Neuronal stem cell (in vitro differentiated cells): ENCODE measurements around the gene CC2D1A.

Experiments used
- DNase-seq: peaks from one replicate; pipeline ENCODE4 v3.0.0-alpha.2; 2013; ENCODE audit warnings: low spot score
- H2AFZ ChIP-seq: one replicate; pipeline ENCODE4 v1.6.1; 2013; ENCODE audit warnings: mild to moderate bottlenecking, low read length, inconsistent platforms
- H2AK5ac ChIP-seq: 2 replicates; pipeline ENCODE4 v1.6.1; 2013; ENCODE audit warnings: low read depth, mild to moderate bottlenecking, inconsistent platforms, low read length, moderate library complexity, mixed read lengths
- H2BK120ac ChIP-seq: 2 replicates; pipeline ENCODE4 v1.6.1; 2013; ENCODE audit warnings: low read depth, mild to moderate bottlenecking, inconsistent platforms, low read length, moderate library complexity, mixed read lengths
- H2BK12ac ChIP-seq: one replicate; pipeline ENCODE4 v1.6.1; 2013; ENCODE audit warnings: low read length, inconsistent platforms
- H2BK15ac ChIP-seq: 2 replicates; pipeline ENCODE4 v1.6.1; 2013; ENCODE audit warnings: mild to moderate bottlenecking, low read length, inconsistent platforms, mixed read lengths
- H2BK5ac ChIP-seq: one replicate; pipeline ENCODE4 v1.6.1; 2013; ENCODE audit warnings: inconsistent platforms, mild to moderate bottlenecking, low read length, moderate library complexity
- H3K14ac ChIP-seq: one replicate; pipeline ENCODE4 v1.6.1; 2013; ENCODE audit warnings: low read length, inconsistent platforms
- H3K18ac ChIP-seq: 2 replicates; pipeline ENCODE4 v1.6.1; 2013; ENCODE audit warnings: low read length, inconsistent platforms
- H3K23ac ChIP-seq: 2 replicates; pipeline ENCODE4 v1.6.1; 2013; ENCODE audit warnings: low read depth, mild to moderate bottlenecking, mixed read lengths, low read length, inconsistent platforms; ENCODE audit not compliant: poor library complexity
- H3K27ac ChIP-seq: replicated peaks from 3 replicates; pipeline ENCODE4 v1.5.1; 2013; ENCODE audit warnings: low read length, inconsistent platforms
- H3K27me3 ChIP-seq, 3 experiments: 2 replicates each; pipeline ENCODE4 v1.6.1; 2013; ENCODE audit warnings: low read length in 3 of 3, mild to moderate bottlenecking in 2 of 3, inconsistent platforms in 1 of 3, low read depth in 1 of 3, mixed read lengths in 1 of 3, moderate library complexity in 1 of 3; ENCODE audit not compliant: control insufficient read depth in 3 of 3, insufficient read depth in 3 of 3
- H3K36me3 ChIP-seq, 2 donors: replicated peaks in 1 of 2; 2 replicates each; pipeline ENCODE4 v1.6.1; 2013; ENCODE audit warnings: low read length in 2 of 2; ENCODE audit not compliant: control insufficient read depth in 2 of 2, insufficient read depth in 2 of 2
- H3K4ac ChIP-seq: 2 replicates; pipeline ENCODE4 v1.6.1; 2013; ENCODE audit warnings: inconsistent platforms, mild to moderate bottlenecking, low read length, moderate library complexity
- H3K4me1 ChIP-seq, 2 donors: 1 replicate in 1 of 2; 2 replicates in 1 of 2; pipeline ENCODE4 v1.6.1; 2013; ENCODE audit warnings: low read length in 2 of 2, low read depth in 1 of 2; ENCODE audit not compliant: control insufficient read depth in 2 of 2, insufficient read depth in 1 of 2
- H3K4me2 ChIP-seq: one replicate; pipeline ENCODE4 v1.6.1; 2013; ENCODE audit warnings: mild to moderate bottlenecking, low read length, inconsistent platforms; ENCODE audit not compliant: insufficient read depth, poor library complexity, severe bottlenecking
- H3K4me3 ChIP-seq, 2 donors: 2 replicates each; pipeline ENCODE4 v1.5.1; 2013; ENCODE audit warnings: low read length in 2 of 2, mild to moderate bottlenecking in 2 of 2, inconsistent platforms in 1 of 2, moderate library complexity in 1 of 2
- H3K79me1 ChIP-seq: one replicate; pipeline ENCODE4 v1.6.1; 2013; ENCODE audit warnings: low read depth, mild to moderate bottlenecking, inconsistent platforms, low read length, moderate library complexity
- H3K9ac ChIP-seq: one replicate; pipeline ENCODE4 v1.6.1; 2013; ENCODE audit warnings: mild to moderate bottlenecking, low read depth, low read length, inconsistent platforms; ENCODE audit not compliant: poor library complexity
- H3K9me3 ChIP-seq, 2 donors: replicated peaks in 1 of 2; 2 replicates each; pipeline versions ENCODE3 to v1.6.1; 2013; ENCODE audit warnings: low read length in 2 of 2, mild to moderate bottlenecking in 2 of 2, inconsistent platforms in 1 of 2, low read depth in 1 of 2, mixed read lengths in 1 of 2, moderate library complexity in 1 of 2; ENCODE audit not compliant: control insufficient read depth in 2 of 2, insufficient read depth in 1 of 2
- H4K8ac ChIP-seq: one replicate; pipeline ENCODE4 v1.6.1; 2013; ENCODE audit warnings: low read depth, mild to moderate bottlenecking, inconsistent platforms, low read length, moderate library complexity
- H4K91ac ChIP-seq: one replicate; pipeline ENCODE4 v1.6.1; 2013; ENCODE audit warnings: low read length, low read depth, mild to moderate bottlenecking, inconsistent platforms; ENCODE audit not compliant: poor library complexity
- WGBS, 2 donors: extraction: QIAGEN DNeasy Blood & Tissue Kit; methylation state at CpG; one replicate each; pipeline ENCODE4 v1.1.7; 2013; ENCODE audit warnings: missing lambda C conversion rate in 2 of 2, mixed read lengths in 1 of 2; ENCODE audit not compliant: insufficient read length in 2 of 2, insufficient replicate concordance in 1 of 2; ENCODE audit errors: extremely low coverage in 2 of 2; 5-methylcytosine and 5-hydroxymethylcytosine counted together

CC2D1A gene

GRCh38 chr19:13906521-13906904 lies 512 bp downstream of the CC2D1A start:
- peaks cover 5% of the 10 kb centered on the region in 2 donors for H3K4me1 ChIP-seq

DNA sequence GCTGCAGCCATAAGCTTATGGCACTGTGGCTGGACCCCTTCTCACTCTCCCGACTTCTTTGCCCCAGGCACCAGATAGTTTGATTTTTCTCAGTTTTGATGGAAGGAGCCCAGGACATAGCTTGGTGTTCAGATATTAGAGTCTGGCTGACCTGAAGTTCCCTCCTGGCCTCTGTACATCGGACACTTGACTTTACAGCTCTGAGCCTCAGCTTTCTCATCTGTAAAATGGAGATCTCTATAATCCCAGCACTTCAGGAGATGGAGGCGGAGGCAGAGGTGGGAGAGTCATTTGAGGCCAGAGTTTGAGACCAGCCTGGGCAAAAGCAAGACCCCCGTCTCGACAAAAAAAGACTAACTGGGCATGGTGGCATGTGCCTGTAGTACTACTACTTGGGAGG lies 909 bp downstream of the CC2D1A start:
- Histone ChIP-seq H3K4me2 (peak overlapping the region; percentile 78), H3K27ac (no peak overlapping the region)

More at GRCh38 chr19:13906521-13906904, 512 bp downstream of the CC2D1A start:
- Histone ChIP-seq H4K91ac (no peak overlapping the region), H2AK5ac (no peak overlapping the region), H2BK12ac (no peak overlapping the region), H2BK120ac (no peak overlapping the region), H2BK5ac (no peak overlapping the region), H3K27me3 (no peaks in the 10 kb centered on the region), H3K4me2 (peak overlapping the region; percentile 78), H3K36me3 (peaks cover 7 to 17% of the 10 kb centered on the region in 2 donors), H3K18ac (peak overlapping the region; percentile 97), H3K4ac (no peak overlapping the region), H3K4me3 (peak overlapping the region; percentile 96), H2BK15ac (no peak overlapping the region), H3K23ac (peak overlapping the region; percentile 9), H4K8ac (no peak overlapping the region), H3K9me3 (peaks cover 0 to 2% of the 10 kb centered on the region in 2 donors), H3K9ac (peak overlapping the region; percentile 93), H2AFZ (peak overlapping the region; percentile 98), H3K14ac (no peak overlapping the region), H3K27ac (no peak overlapping the region), H3K79me1 (no peaks in the 10 kb centered on the region)
- no peak for DNase-seq
- no CpG with 5 or more reads among the region's 13 CpGs for WGBS, 2 donors

DNA sequence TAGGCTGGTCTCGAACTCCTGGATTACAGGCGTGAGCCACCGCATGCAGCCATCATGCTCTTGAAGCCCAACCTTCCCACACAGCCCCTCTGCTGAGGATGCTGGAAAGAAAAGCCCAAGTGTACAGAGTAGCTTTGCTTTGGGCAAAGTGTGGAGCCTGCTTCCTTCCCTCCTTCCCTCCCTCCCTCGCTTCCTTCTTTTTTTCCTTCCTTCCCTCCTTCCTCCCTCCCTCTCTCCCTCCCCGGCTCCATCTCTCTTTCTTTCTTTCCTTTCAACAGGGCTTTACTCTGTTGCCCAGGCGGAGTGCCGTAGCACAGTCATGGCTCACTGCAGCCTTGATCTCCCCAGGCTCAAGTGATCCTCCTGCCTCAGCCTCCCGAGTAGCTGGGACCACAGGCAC lies 2.7 kb downstream of the CC2D1A start:
- peaks cover 3% of the 10 kb centered on the region for H3K79me1 ChIP-seq
- H2AFZ ChIP-seq: no peak overlapping the region
- no peak overlapping the region for H2AK5ac ChIP-seq
- no peak overlapping the region for H3K4me2 ChIP-seq
- no peak overlapping the region for H2BK120ac ChIP-seq
- no peak for DNase-seq
- H3K9me3 ChIP-seq: peaks cover 0 to 2% of the 10 kb centered on the region in 2 donors
- no peaks in the 10 kb centered on the region for H3K27me3 ChIP-seq
- H2BK12ac ChIP-seq: no peak overlapping the region
- H3K23ac ChIP-seq: no peak overlapping the region
- peaks cover 20 to 35% of the 10 kb centered on the region in 2 donors for H3K36me3 ChIP-seq
- no peak overlapping the region for H4K91ac ChIP-seq
- no peak overlapping the region for H4K8ac ChIP-seq
- H3K18ac ChIP-seq: no peak overlapping the region
- no peak overlapping the region for H3K9ac ChIP-seq
- WGBS, 2 donors: no CpG with 5 or more reads among the region's 8 CpGs
- H3K4me3 ChIP-seq: no peak overlapping the region
- no peak overlapping the region for H2BK5ac ChIP-seq
- H3K14ac ChIP-seq: no peak overlapping the region
- H3K4me1 ChIP-seq: peaks cover 5% of the 10 kb centered on the region in 2 donors
- no peak overlapping the region for H3K27ac ChIP-seq
- no peak overlapping the region for H2BK15ac ChIP-seq
- H3K4ac ChIP-seq: no peak overlapping the region

More for the DNA sequence above, 909 bp downstream of the CC2D1A start:
- Histone ChIP-seq H3K14ac (no peak overlapping the region), H3K27me3 (no peaks in the 10 kb centered on the region), H3K23ac (no peak overlapping the region), H3K79me1 (no peaks in the 10 kb centered on the region), H3K36me3 (peaks cover 7 to 18% of the 10 kb centered on the region in 2 donors), H2AFZ (peak overlapping the region; percentile 98), H4K8ac (no peak overlapping the region), H2BK120ac (no peak overlapping the region), H3K9me3 (peaks cover 0 to 2% of the 10 kb centered on the region in 2 donors), H3K4ac (no peak overlapping the region), H3K18ac (no peak overlapping the region), H4K91ac (no peak overlapping the region), H2BK5ac (no peak overlapping the region), H2BK12ac (no peak overlapping the region), H2BK15ac (no peak overlapping the region), H3K9ac (peak overlapping the region; percentile 74), H3K4me3 (peak overlapping the region in 1 of 2 donors; percentile 96), H3K4me1 (peaks cover 5% of the 10 kb centered on the region in 2 donors), H2AK5ac (no peak overlapping the region)
- DNase-seq: no peak
- no CpG with 5 or more reads among the region's 5 CpGs for WGBS, 2 donors

DNA sequence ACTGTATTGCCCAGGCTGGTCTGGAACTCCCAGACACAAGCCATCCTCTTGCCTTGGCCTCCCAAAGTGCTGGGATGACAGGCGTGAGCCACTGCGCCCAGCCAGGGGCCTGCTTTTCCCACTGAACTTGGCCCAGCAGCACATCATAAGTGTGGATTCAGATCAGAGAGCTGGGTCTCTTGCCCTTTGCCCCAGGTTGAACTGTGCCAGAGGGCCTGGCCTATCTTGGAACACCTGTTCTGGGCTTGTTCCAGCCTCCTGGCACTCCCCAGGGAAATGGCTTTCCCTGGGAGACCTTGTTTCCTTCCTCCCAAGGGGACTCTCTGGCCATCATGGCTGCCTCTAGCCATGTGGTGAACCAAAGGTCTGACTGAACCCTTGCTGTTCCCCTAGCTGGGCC lies 3.4 kb downstream of the CC2D1A start:
- Histone ChIP-seq H2AK5ac (no peak overlapping the region), H3K18ac (no peak overlapping the region), H2BK120ac (no peak overlapping the region), H2AFZ (no peak overlapping the region), H3K14ac (no peak overlapping the region), H3K4ac (no peak overlapping the region), H3K79me1 (peaks cover 3% of the 10 kb centered on the region), H3K23ac (no peak overlapping the region), H3K4me2 (no peak overlapping the region), H4K8ac (no peak overlapping the region), H3K4me3 (no peak overlapping the region), H3K27me3 (no peaks in the 10 kb centered on the region), H2BK15ac (no peak overlapping the region), H3K9ac (no peak overlapping the region), H2BK12ac (no peak overlapping the region), H4K91ac (no peak overlapping the region), H2BK5ac (no peak overlapping the region), H3K27ac (no peak overlapping the region), H3K9me3 (peaks cover 0 to 2% of the 10 kb centered on the region in 2 donors), H3K4me1 (peaks cover 5% of the 10 kb centered on the region in 2 donors), H3K36me3 (peaks cover 20 to 36% of the 10 kb centered on the region in 2 donors)
- no CpG with 5 or more reads among the region's 2 CpGs for WGBS, 2 donors
- DNase-seq: no peak
